Activated T-helper 1 cell treated with Interleukin-2 at 50 U/mL for 16 hours (primary cell): ENCODE data around the gene POLK.
"Not testable (repeated sequence)": the region's sequence is repeated elsewhere in the genome, so short reads cannot be mapped to it uniquely, and the experiment has no call there.

Experiments
- DNase-seq: peaks from one replicate; pipeline ENCODE4 v3.0.0-alpha.2; 2020; ENCODE audit warnings: low read depth

Gene POLK

DNA sequence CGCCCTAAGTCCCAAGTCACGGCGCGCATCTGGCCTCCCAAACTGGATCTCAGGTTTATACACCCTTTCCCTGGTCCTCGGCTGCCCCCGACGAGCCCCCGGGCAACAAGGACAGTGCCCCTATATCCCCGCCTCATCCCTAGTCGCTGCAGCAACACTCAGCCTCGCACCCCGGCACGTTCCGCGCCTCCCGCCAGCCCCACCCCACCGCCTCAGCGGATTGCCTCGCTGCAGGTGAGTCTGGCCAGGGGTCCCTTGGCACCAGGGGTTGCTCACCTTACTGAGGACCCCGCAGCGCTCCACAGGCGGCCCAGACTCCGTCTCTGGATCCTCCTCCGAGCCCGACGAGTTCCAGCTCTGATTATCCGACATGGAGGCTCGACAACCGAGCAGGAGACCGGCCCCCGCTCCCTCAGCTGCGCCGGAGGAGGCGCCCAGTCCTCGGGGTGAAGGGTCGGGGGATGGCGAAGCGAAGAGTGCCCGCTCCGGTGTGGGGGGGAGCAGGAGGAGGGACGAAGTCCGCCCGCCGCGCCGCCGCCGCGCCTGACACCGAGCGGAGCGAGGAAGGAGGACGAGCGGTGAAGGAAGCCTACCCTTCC is 756 bp upstream of the POLK start:
- DNase-seq, result peak; percentile 29

DNA sequence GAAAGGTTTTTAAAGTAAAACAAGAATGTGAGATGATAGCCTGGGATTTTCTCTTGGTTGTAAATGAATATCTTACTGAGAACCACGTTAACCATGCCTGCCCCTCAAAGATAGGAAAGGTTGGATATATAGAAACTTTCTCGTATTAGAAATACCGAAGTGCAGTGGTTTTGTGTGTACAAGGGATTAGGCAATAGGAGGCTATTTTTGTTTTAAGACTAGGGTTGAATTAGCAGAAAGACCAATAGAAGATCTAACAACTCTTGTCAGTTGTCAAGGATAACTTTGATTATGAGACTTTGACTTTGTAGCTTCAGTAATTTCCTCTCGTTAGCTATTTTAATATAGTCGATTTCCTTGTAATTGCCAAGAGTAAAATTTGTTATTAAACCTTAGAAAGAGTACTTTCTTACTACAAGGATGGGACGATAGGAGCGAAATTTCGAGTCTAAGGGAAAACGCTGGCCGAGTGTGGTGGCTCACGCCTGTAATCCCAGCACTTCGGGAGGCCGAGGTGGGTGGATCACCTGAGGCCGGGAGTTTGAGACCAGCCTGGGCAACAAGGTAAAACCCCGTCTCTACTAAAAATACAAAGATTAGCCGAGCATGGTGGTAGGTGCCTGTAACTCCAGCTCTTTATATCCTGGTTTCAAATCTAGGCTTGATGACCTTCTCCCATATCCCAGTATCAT is 838 bp downstream of the POLK start:
- DNase-seq, result no peak

DNA sequence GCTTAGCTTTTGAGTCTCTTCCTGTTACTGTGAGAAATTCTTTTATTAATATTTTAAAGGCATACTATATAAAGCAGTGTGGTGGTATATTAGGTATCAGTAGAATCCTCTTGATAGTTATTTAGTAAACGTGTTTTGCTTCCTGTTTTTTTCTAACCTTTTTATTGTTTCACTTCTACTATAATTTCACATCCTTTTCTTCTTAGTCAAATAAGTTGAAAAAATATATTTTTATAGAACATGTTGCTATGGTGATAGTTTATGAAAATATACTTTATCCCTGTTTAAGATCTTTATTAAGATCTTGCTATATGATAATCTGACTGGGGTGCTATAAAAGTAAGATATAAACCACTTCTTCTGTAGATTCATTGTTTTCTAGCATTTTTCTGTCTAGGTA is 2.1 kb downstream of the POLK start:
- DNase-seq, result no peak

DNA sequence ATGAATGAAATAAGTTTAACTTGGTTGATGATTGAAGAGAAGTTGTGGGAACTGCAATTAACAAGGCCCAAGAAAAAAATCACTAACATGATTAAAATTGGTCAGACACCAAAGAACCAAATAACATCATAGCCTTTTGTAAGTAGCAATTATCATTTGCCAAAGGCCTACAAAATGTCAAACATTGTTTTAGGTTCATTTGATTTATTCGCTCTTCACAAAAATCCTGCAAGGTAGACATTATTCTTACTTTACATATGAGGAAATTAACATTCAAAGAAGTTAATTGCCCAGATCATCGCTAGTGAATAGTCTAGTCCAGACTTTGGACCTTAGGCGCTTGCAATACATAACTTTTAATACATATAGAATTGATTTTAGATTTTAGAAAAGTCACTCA is 2.6 kb downstream of the POLK start:
- no peak for DNase-seq

DNA sequence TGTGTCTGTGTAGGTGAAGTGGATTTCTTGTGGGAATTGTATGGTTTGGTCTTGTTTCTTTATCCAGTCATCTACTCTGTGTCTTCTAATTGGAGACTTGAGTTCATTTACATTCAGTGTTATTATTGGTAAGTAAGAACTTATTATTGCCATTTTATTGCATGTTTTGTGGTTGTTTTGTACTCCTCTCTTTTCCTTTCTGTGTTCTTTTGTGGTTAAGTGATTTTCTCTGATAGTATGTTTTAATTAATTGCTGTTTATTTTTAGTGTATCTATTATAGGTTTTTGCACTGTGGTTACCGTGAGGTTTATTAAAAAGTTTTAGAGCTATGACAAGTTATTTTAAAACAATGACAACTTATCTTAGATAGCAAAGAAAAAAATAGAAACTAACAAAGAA is 8.1 kb downstream of the POLK start:
- no peak for DNase-seq

DNA sequence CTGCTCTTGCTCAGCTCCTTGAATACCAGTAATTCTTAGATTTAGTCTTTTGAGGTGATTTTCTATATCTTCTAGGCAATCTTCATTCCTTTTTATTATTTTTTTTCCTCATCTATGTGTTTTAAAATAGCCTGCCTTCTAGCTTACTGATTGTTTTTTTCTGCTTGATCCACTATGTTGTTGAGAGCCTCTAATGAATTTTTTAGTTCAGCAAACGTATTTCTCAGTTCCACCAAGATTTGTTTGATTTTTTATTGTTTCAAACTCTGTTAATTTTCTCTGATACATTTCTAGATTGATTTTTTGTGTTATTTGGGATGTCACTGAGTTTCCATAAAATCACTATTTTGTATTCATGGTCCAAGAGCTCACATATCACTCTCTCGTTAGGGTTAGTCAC is 9.5 kb downstream of the POLK start:
- no peak for DNase-seq

DNA sequence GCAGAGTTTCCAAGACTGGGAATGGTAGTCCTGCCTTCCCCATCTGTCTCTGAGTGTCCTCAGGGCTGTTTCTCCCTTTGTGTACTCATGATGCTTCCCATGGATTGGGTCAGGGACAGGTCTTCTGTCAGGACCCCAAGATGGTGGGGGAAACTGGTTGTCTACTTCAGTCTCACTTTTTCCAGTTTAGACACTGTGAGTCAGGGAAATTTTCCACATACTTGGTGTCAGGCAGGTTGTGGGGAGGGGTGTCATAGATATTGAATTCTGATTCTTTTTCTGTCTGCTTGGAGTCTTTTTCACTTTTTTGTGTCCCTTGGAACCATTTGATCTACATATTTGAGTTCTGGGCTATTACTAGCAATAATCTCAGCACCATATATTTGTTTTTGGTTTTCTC is 10.3 kb downstream of the POLK start:
- DNase-seq, result no peak

DNA sequence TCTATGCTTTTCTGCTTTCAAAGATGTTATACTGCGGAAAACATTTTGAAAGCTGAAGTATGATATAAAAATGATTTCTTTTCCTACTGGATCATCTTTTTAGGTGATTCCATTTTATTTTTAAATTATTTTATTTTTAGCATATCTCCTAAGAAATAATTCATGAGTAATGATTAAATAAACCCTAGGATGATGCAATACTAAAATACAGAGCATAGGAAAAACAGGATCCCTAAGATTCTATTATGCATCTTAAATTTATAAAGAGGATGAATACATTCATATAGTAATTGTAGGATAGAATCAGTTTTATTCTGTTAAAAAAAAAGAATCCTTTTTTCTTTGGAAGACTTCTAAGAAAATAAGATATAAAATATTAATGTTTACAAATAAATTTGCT is 10.9 kb downstream of the POLK start:
- no peak for DNase-seq

DNA sequence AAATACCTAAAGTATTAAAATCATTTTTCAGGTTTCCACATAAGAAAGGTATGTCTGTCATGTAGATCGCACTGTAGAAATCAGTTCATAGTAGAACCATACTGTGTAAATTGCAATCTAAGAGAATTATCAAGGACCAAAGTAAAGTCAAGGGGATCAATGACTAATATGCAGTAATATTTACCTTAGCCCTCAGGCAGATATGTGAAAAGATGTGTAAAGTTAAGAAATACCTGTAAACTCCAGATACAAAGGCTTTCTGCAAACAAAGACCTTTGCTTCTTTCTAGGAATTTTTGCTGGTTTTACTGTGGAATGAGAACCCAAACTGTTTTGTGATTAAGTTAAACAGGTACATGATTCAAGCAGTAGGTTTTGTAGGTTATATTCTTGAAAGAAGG is 11.6 kb downstream of the POLK start:
- no peak for DNase-seq

DNA sequence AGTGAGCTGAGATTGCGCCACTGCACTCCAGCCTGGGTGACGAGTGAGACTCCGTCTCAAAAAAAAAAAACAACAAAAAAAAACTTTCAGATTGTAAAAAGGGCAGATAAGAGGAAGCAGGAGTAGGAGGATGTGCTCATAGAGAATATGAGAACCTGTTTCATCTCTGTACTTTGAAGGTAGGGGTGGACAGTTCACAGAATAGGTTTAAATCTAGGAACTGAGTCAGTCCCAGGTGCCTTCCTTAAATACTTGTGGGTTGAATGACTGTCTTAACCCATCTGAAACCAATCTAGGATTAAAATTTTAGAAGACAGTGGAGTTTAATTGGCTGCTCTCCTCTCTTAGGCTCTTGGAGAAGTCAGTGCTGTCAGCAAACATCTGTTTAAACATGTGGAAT is 12.4 kb downstream of the POLK start:
- no peak for DNase-seq

DNA sequence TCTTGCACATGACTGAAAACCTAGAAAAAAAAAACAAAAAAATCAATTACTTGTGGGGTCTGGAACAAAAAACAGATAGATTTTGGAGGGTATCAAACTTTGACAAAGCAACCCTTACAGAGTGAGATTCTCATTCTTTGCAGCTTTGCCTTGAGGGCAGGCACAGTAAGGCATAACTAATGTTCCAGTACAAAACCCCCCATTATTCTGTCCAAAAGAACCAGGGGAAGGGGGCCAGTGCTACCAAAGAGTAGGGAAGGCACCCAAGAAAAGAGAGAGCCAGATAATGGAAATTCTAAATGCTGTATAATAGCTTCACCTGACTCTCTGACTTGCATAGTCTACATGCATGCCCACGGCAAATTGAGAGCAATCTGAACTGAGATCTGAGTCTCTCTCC is 12.9 kb downstream of the POLK start:
- no peak for DNase-seq

DNA sequence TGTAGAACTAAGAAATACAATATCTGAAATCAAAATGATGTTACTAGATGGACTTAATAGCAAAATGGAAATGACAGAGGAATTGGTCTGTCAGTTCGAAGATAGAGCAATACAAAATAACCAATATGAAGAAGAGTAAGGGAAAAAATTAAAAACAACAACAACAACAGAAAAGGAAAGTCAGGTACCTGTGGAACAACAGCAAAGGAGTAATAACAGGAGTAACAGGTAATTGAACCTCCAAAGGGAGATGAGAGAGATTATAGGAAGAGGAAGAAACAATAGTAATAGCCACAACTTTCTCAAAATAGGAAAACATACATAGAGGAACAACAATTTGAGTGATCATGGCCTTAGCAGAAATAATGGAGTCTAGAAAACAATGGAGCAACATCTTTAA is 13.7 kb downstream of the POLK start:
- no peak for DNase-seq

DNA sequence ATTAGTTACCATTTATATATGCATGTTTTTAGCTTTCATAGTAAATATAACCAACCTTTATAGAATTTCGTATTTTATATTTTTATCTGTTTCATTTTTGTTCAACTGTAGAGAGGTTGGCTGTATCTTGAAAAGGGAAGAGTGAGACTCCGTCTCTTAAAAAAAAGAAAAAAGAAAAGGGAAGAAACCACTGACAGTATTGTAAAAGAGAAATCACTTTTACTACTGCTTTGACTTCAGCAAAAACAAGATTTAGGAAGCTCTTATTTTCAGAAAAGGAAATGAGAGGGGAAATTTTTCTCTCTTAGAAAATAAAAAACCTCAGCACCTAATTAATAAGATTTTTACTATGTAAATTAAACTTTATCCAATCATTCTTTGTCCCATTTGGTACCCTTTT is 14.4 kb downstream of the POLK start:
- no peak for DNase-seq

DNA sequence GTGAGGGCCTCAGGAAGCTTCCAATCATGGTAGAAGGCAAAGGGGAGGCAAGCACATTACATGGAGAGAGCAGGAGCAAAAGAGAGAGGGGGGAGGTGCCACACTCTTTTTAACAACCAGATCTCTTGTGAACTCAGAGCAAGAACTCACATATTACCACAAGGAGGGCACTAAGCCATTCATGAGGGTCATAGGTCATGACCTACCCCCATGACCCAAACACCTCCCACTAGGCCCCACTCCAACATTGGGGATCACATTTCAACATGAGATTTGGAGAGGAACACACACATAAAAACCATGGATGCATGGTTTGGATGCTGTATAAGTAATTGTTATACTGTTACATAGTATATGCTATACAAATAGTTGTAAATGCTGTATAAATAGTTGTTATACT is 17.5 kb downstream of the POLK start:
- DNase-seq, result no peak

DNA sequence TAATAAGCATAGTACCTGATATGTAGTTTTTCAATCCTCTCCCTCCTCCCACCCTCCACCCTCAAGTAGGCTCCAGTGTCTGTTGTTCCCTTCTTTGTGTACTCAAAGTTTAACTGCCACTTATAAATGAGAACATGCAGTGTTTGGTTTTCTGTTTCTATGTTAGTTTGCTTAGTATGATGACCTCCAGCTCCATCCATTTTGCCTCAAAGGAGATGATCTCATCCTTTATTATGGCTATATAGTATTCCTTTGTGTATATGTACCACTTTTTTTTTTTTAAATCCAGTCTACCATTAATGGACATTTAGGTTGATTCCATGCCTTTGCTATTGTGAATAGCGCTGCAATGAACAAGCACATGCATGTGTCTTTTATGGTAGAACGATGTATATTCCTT is 20.5 kb downstream of the POLK start:
- no peak for DNase-seq

DNA sequence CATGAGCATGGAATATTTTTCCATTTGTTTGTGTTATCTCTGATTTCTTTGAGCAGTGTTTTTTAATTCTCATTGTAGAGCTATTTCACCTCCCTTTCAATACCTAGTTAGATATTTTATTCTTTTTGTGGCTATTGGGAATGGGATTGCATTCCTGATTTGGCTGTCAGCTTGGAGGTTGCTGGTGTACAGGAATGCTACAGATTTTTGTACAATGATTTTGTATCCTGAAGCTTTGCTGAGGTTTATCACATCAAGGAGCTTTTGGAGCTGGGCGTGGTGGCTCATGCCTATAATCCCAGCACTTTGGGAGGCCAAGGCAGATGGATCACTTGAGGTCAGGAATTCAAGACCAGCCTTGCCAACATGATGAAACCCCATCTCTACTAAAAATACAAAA is 22.0 kb downstream of the POLK start:
- DNase-seq, result not testable (repeated sequence)

DNA sequence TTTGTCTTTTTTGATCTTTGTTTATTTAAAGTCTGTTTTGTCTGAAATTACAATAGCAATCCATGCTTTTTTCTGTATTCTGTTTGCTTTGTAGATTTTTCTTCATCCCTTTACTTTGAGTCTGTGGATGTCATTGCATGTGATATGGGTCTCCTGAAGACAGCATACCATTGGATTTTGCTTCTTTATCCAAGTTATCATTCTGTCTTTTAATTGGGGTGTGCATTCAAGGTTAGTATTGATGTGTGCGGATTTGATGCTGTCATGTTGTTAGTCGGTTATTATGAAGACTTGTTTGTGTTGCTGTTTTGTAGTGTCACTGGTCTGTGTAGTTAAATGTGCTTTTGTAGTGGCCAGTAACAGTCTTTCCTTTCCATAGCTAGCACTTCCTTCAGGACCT is 23.0 kb downstream of the POLK start:
- no peak for DNase-seq

DNA sequence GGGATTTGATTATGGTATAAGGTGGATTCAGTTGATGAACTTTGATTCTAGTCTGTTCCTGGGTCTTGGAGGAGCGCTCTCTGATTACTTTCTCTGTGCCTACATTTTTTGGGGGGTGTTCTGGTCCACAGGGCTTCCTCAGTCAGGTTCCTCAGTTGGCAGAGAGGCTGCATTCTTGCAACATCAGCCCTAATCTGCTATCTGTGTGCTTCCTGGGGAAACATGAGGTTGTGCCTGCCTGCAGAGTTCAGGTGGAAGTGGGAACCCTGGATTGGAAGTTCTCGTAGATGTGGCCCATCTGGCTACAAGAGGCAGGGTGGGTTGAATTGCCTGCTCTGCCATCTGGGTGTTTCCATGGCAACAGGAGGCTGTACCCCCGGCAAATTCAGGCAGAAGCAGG is 24.5 kb downstream of the POLK start:
- DNase-seq, result no peak

DNA sequence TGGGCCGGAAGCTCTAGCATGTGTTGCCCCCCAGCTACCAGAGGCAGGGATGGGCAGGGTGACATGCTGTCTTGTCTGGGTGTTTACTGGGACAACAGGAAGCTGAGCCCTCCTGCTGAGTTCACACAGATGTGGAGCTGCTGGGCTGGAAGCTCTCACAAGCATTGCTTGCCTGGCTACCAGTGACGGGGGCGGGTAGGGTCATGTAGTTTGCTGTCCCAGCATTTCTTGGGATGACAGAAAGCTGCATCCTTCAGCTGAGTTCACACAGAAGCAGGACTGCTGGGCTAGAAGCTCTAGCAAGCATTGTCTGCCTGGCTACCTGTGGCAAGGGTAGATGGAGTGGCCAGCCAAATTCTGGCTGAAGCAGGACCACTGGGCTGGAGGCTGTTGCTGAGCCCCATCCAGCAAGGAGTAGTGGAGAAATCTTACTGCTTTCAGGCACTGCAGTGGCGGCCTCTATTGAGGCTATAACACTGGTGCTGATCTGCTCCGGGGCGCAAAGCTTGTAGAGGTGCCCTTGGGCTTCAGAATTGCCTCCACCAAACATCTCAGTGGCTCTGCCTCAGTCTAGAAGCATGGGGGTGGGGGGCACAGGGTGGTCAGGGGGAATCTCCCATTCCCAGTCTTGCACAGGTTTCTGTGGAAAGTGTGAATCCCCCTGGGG is 25.1 kb downstream of the POLK start:
- DNase-seq, result no peak

DNA sequence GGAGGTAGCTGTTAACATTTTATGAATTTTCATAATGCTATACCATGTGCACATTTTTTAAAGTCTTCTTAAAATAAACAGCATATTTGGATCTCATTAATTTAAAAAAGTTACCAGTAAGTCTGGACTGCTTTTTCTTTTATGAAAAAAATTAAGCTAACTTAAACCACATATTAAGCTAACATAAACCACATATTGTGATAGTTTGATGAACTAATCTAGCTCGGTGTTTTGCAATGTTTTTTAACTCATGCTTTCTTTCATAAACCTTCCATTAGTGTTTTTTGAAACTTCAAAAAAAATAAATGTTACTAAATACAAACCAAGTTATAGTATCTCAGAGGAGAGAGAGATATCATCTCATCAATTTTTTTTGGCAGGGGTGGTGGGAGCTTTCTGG is 26.5 kb downstream of the POLK start:
- no peak for DNase-seq

DNA sequence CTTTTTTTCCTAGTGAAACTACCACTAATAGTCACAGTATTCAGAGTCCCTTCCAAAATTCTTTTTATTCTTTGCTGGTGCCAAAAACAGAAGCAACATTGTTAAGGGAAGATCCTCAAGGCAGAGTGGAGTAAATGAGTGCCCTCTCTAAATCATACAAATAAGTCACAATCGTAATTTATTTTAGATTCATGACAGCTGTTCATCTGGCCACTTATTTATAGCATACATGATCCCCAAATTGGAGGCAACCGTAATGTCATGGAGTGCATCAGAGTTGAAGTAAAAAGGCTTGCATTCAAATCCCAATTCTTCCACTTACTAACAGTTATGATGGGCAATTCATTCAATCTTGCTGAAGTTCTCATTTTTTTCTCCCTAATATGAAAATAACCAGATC is 33.4 kb downstream of the POLK start:
- no peak for DNase-seq

DNA sequence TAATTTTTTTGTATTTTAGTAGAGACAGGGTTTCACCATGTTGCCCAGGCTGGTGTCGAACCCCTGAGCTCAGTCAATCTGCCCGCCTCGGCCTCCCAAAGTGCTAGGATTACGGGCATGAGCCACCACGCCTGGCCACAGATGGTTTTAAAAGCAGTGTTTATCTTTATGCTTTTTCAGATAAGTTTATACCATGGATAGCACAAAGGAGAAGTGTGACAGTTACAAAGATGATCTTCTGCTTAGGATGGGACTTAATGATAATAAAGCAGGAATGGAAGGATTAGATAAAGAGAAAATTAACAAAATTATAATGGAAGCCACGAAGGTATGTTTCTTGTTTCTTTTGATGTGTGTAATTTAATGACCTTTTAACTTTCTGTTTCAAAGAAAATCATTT is 35.1 kb downstream of the POLK start:
- DNase-seq, result no peak

DNA sequence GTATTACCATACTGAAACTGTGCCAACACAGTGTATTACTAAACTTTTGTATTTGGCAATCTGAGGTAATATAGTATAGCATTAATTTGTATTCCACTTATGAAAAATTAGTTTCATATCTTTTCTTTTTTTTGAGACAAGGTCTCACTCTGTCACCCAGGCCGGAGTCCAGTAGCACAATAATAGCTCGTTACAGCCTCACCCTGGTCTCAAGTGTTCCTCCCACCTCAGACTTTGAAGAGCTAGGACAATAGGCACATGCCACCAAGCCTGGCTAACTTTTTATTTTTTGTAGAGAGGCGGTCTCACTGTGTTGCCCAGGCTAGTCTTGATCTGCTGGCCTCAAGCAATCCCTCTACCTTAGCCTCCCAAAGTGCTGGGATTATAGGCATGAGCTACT is 36.1 kb downstream of the POLK start:
- DNase-seq, result no peak

DNA sequence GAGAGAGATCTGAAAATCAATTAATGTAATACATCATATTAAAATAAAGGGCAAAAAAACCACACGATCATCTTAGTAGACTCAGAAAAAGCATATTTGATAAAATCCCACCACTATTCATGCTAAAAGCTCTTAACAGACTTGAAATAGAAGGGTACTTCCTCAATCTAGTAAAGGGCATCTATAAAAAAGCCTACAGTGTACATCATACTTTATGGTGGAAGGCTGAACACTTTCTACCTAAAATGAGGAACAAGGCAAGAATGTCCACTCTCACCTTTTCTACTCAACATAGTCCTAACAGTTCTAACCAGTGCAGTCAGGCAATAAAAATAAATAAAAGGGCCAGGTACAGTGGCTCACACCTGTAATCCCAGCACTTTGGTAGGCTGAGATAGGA is 38.9 kb downstream of the POLK start:
- DNase-seq, result no peak
